ENCODE measurements around the gene POLE. TPM values are rescaled to one million over a fixed set of nuclear protein-coding genes. Genes with fewer than 3 reads are reported as not detected.

POLE gene
- total RNA-seq, 1 donor from 2014 or later = 72.5 TPM

DNA sequence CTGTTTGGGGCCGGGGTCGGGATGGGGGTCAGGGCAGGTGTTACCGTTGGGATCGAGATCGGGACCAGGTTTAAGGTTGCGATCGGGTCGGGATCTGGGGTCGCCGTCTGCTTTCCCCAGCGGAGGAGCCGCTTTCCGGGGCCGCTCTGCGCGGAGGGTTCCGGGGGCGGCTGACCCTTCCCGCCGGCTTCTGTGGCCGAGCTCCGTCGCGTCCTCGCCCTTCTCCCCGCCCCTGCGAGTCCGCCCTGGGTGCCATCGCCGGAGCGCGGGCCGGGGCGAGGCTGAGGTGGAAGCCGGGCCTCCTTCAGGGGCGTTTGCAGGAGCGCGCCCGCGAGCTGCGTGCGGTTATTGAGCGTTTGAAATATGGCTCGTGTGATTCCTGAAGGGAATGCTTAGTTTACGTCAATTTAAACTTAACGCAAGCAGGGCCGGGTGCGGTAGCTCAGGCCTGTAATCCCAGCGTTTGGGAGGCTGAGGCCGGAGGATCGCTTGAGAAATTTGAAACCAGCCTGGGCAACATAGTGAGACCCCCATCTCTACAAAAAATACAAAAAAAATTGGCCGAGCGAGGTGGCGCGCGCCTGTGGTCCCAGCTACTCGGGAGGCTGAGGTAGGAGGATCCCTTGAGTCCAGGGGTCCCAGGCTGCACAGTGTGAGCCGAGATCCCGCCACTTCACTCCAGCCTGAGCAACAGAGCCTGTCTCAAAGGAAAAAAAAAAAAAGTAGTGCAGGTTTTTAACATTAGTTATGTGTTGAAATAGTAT lies 24.1 kb upstream of the POLE start:
- Mint-ChIP-seq H3K9me3 (ENCODE audit: unreplicated experiment) (no peaks in the 10 kb centered on the region), H3K27me3 (ENCODE audit: unreplicated experiment) (no peaks in the 10 kb centered on the region), H3K36me3 (ENCODE audit: unreplicated experiment) (no peaks in the 10 kb centered on the region), H3K4me1 (ENCODE audit: unreplicated experiment) (peaks cover 14% of the 10 kb centered on the region), H3K4me3 (ENCODE audit: unreplicated experiment) (peak overlapping the region; percentile 79), H3K27ac (ENCODE audit: unreplicated experiment) (peak overlapping the region; percentile 18)
- no peak for DNase-seq (ENCODE audit: extremely low spot score, unreplicated experiment)
- TF ChIP-seq CTCF (IDR thresholded peaks at IDR 0.05) = no peak

DNA sequence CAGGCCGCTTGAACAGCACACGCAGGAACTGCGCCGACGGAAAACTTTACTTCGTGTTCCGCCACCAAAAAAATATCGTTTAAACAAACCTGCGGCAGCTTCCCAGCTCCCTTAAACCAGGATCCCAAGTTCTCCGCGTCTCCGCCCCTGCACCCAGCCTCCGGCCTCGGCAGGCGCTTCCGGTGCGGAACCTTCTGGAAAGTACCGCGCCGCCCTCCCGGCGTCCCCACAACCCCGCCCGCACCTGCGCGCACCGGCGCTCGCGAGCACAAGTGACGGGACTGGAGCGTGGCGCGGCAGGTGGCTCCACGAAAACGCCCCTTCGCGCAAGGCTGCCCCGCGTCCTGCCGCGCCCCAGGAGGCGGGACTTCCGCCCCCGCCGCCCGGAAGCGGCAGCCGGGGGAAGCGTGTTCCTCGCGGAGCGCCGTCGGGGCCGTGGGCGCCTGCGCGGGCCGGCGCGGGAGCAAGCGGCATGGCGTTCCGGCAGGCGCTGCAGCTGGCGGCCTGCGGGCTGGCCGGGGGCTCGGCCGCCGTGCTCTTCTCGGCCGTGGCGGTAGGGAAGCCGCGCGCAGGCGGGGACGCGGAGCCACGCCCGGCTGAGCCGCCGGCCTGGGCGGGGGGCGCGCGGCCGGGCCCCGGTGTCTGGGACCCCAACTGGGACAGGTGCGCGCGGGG lies 23.4 kb upstream of the POLE start, which contains the start of gene PGAM5:
TSS of gene PGAM5 (plus strand) at position 438 of the 675 bp plus-strand sequence. CDS start at position 473, 35 bp downstream.
- Mint-ChIP-seq H3K4me1 (ENCODE audit: unreplicated experiment) (peaks cover 14% of the 10 kb centered on the region), H3K36me3 (ENCODE audit: unreplicated experiment) (no peaks in the 10 kb centered on the region), H3K27me3 (ENCODE audit: unreplicated experiment) (no peaks in the 10 kb centered on the region), H3K27ac (ENCODE audit: unreplicated experiment) (peak within 1 kb of the TSS; percentile 54), H3K9me3 (ENCODE audit: unreplicated experiment) (no peaks in the 10 kb centered on the region), H3K4me3 (ENCODE audit: unreplicated experiment) (peak within 1 kb of the TSS; percentile 82)
- TF ChIP-seq CTCF (IDR thresholded peaks at IDR 0.05) = no peak
- DNase-seq (ENCODE audit: extremely low spot score, unreplicated experiment) = peak; percentile 93

GRCh38 chr12:132710043-132710404 lies 22.9 kb upstream of the POLE start:
- TF ChIP-seq CTCF (IDR thresholded peaks at IDR 0.05) = no peak
- peaks cover 14% of the 10 kb centered on the region for H3K4me1 Mint-ChIP-seq (ENCODE audit: unreplicated experiment)
- DNase-seq (ENCODE audit: extremely low spot score, unreplicated experiment) = no peak
- H3K4me3 Mint-ChIP-seq (ENCODE audit: unreplicated experiment) = peak overlapping the region; percentile 82
- no peaks in the 10 kb centered on the region for H3K27me3 Mint-ChIP-seq (ENCODE audit: unreplicated experiment)
- peak overlapping the region; percentile 54 for H3K27ac Mint-ChIP-seq (ENCODE audit: unreplicated experiment)
- no peaks in the 10 kb centered on the region for H3K36me3 Mint-ChIP-seq (ENCODE audit: unreplicated experiment)
- no peaks in the 10 kb centered on the region for H3K9me3 Mint-ChIP-seq (ENCODE audit: unreplicated experiment)

DNA sequence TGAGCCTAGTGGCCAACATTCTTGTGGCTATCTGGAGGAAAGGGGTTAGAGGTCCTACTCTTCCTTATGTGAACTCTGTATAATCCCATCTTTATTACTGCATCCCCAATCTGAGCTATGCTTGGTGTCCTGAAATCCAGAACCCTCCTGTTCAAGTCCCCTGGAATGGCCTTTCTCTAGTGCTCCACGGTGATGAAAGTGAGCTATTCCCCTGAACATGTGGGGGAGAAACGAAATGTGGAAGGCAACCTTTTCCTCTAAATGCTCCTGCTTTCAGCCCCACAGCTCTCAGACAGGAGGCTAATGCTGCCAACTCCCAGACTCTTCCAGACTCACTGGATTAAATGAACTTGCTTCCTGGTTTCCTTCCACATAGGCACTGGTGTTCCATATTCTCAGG lies 21.0 kb upstream of the POLE start:
- Mint-ChIP-seq H3K9me3 (ENCODE audit: unreplicated experiment) (no peaks in the 10 kb centered on the region), H3K4me1 (ENCODE audit: unreplicated experiment) (peaks cover 14% of the 10 kb centered on the region), H3K4me3 (ENCODE audit: unreplicated experiment) (no peak overlapping the region), H3K27ac (ENCODE audit: unreplicated experiment) (no peak overlapping the region), H3K36me3 (ENCODE audit: unreplicated experiment) (no peaks in the 10 kb centered on the region), H3K27me3 (ENCODE audit: unreplicated experiment) (no peaks in the 10 kb centered on the region)
- TF ChIP-seq CTCF (IDR thresholded peaks at IDR 0.05) = no peak
- no peak for DNase-seq (ENCODE audit: extremely low spot score, unreplicated experiment)

DNA sequence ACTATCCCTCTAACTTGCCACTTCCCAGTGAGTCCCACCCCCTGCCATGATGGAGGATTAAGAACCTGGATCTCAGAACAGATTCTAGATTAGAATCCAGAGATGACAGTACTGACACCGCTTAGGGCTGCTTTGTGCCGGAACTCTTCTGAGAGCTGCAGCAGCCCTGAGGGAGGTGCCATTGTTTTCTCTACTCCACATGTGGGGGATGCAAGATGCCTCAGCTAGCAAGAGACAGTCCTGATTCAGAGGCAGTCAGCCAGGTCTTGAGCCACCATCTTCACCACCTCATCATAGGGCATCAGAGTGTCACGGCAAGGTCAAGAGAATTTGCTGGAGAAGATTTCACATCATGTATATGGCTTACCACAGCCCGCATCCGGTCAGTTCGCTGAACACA lies 20.1 kb upstream of the POLE start:
- peaks cover 2% of the 10 kb centered on the region for H3K36me3 Mint-ChIP-seq (ENCODE audit: unreplicated experiment)

More for the DNA sequence above, 20.1 kb upstream of the POLE start:
- peaks cover 12% of the 10 kb centered on the region for H3K4me1 Mint-ChIP-seq (ENCODE audit: unreplicated experiment)
- no peak for DNase-seq (ENCODE audit: extremely low spot score, unreplicated experiment)
- no peak overlapping the region for H3K27ac Mint-ChIP-seq (ENCODE audit: unreplicated experiment)
- no peak for TF ChIP-seq CTCF (IDR thresholded peaks at IDR 0.05)
- no peaks in the 10 kb centered on the region for H3K9me3 Mint-ChIP-seq (ENCODE audit: unreplicated experiment)
- no peak overlapping the region for H3K4me3 Mint-ChIP-seq (ENCODE audit: unreplicated experiment)
- no peaks in the 10 kb centered on the region for H3K27me3 Mint-ChIP-seq (ENCODE audit: unreplicated experiment)

All from osteocyte (in vitro differentiated cells).